Activated CD8-positive, alpha-beta T cell treated with anti-CD3 and anti-CD28 coated beads, Interleukin-2, amount 10 ng/mL, durations not matched to agents 7 days and 5 days (primary cell): ENCODE measurements around the gene ENTHD1. TPM values are rescaled to one million over a fixed set of nuclear protein-coding genes. Genes with fewer than 3 reads are reported as not detected.
A peak's percentile ranks its signal among the peaks of the same experiment; 100 is the strongest.
"Not testable (repeated sequence)": the region's sequence is repeated elsewhere in the genome, so short reads cannot be mapped to it uniquely, and the experiment has no call there.

Experiments
- ATAC-seq: fragments of 150-1000 bp; cut with Tn5 transposase; one replicate; pipeline ENCODE4 v1.10.0; 2021; ENCODE audit warnings: moderate library complexity
- CTCF ChIA-PET: fragments of 350-600 bp; sonication (Branson Sonifier 250); formaldehyde crosslinking; loops from one replicate; lab custom pipeline; 2021; ENCODE audit warnings: antibody characterized with exemption; lab: Charles Lee
- POLR2A ChIA-PET: fragments of 350-600 bp; sonication (Branson Sonifier 250); formaldehyde crosslinking; loops from one replicate; lab custom pipeline; 2021; ENCODE audit warnings: antibody characterized with exemption; lab: Charles Lee
- DNase-seq: peaks from one replicate; pipeline ENCODE4 v3.0.0-alpha.2; 2020
- H3K27ac Mint-ChIP-seq: one replicate; pipeline ENCODE4 v1.8.0; 2021; ENCODE audit warnings: mild to moderate bottlenecking, mixed read lengths
- H3K27me3 Mint-ChIP-seq: one replicate; pipeline ENCODE4 v1.8.0; 2021; ENCODE audit warnings: low read depth, mixed read lengths
- H3K36me3 Mint-ChIP-seq: one replicate; pipeline ENCODE4 v1.8.0; 2021; ENCODE audit warnings: low read depth, mixed read lengths
- H3K4me1 Mint-ChIP-seq: one replicate; pipeline ENCODE4 v1.8.0; 2021; ENCODE audit warnings: low read depth, mixed read lengths
- H3K4me3 Mint-ChIP-seq: one replicate; pipeline ENCODE4 v1.8.0; 2021; ENCODE audit warnings: mild to moderate bottlenecking, mixed read lengths
- H3K9me3 Mint-ChIP-seq: one replicate; pipeline ENCODE4 v1.8.0; 2022; ENCODE audit warnings: mixed read lengths; ENCODE audit not compliant: insufficient read depth
- total RNA-seq, 2 experiments: library from RNA; stranded (reverse); gene quantifications; one replicate each; pipeline ENCODE4 v1.2.3, GENCODE V29; 2021

The ENTHD1 gene
- total RNA-seq, 2 experiments from 2014 or later = 0.11 TPM; not detected in 1

- H3K27ac Mint-ChIP-seq = peak overlapping the region; percentile 96
- no peak for ATAC-seq
- H3K4me3 Mint-ChIP-seq = peak overlapping the region; percentile 95
- ChIA-PET POLR2A (interaction anchor here (1.1 to 4.1 kb wide), 6 partner anchors 9 to 49 kb away, joined by 3 to 43 read pairs (median 12); no protein-coding TSS in a partner anchor), CTCF (interaction anchor here (0.6 to 2.5 kb wide), 4 partner anchors 9 to 31 kb away, joined by 3 to 15 read pairs (median 5); no protein-coding TSS in a partner anchor)
- H3K36me3 Mint-ChIP-seq = peaks cover 54% of the 10 kb centered on the region
- no peak for DNase-seq
- no peaks in the 10 kb centered on the region for H3K27me3 Mint-ChIP-seq
- peaks cover 20% of the 10 kb centered on the region for H3K4me1 Mint-ChIP-seq
- no peaks in the 10 kb centered on the region for H3K9me3 Mint-ChIP-seq
Observed at GRCh38 chr22:39901565-39902146, 8.1 kb upstream of the ENTHD1 start.

DNA sequence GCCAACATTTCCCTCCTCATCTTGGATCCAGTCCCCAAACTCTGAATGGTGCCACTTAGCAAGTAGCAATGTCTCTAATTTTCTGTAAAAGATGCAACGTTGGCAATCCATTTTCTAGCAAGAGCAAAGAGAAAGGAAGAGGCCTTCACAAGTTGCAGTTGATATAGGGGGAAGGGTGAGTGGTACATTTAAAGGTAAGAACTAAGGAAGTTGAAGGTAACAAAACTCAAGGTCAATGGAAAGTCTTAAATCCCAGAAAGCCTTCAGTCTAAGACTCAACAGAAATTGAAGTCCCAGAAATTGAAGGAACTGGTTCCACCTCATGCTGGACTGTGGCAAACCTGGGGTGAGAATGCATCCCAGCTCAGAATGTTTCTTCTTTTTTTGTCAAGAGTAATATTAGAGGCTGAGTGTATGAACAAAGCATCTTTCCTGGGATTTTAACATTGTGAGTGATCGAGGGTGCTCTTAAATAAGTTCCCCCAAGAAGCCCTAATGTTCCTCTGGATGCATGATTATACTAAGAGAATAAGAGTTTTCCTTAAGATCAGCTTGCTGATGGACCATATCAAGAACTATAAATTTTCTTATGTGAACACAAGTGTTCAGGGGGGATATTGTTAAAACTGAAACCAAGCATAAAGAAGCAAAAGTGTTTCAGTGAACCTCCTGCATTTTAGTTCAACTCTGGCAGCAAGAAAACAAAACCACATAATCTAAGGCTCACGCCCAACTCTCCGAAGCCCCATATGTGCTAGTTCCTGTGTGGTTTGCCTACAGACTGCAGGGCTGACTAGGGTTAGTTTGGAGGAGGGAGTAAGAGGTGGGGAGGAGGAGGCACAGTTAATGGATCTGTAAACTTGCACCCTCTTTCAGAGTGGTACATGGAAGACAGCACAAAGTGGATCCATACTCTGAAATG, 7.0 kb upstream of the ENTHD1 start, which contains the start of gene GRAP2:
TSS of gene GRAP2 (plus strand) at position 779 of the 922 bp plus-strand sequence. CDS start 46,023 bp downstream, outside the sequence.
- DNase-seq = peak; percentile 90
- no peaks in the 10 kb centered on the region for H3K27me3 Mint-ChIP-seq
- H3K9me3 Mint-ChIP-seq = no peaks in the 10 kb centered on the region
- H3K27ac Mint-ChIP-seq = peak within 1 kb of the TSS; percentile 96
- peak; percentile 95 for ATAC-seq
- peak within 1 kb of the TSS; percentile 95 for H3K4me3 Mint-ChIP-seq
- ChIA-PET POLR2A (interaction anchor here (0.7 to 4.1 kb wide), 11 partner anchors 8 to 144 kb away, joined by 3 to 43 read pairs (median 7); no protein-coding TSS in a partner anchor), CTCF (interaction anchor here (0.7 to 2.5 kb wide), 6 partner anchors 8 to 32 kb away, joined by 3 to 15 read pairs (median 6); no protein-coding TSS in a partner anchor)
- H3K36me3 Mint-ChIP-seq = peaks cover 45% of the 10 kb centered on the region
- peaks cover 17% of the 10 kb centered on the region for H3K4me1 Mint-ChIP-seq

DNA sequence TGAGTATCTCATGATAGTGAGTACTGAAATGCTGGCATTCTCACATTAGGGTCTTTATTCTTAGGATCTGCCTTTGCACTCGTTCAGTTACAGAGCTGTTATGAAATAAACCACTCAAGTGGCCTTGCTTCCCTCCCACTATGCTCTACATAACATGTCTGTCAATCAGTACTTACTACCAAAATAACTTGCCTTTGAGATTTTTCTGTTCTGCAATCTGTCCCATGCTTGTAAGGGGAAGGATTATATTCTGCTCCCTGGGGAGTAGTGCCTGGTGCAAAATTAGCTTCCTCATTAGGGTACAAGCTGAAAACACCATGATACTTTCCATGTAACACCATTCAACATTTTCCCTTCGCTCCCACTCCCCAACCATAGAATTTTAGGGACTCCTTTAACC, 5.4 kb upstream of the ENTHD1 start:
- POLR2A ChIA-PET = interaction anchor here (1.0 to 4.1 kb wide), 5 partner anchors 10 to 379 kb away, joined by 3 to 43 read pairs (median 4); no protein-coding TSS in a partner anchor
- H3K27me3 Mint-ChIP-seq = no peaks in the 10 kb centered on the region
- peak overlapping the region; percentile 95 for H3K4me3 Mint-ChIP-seq

DNA sequence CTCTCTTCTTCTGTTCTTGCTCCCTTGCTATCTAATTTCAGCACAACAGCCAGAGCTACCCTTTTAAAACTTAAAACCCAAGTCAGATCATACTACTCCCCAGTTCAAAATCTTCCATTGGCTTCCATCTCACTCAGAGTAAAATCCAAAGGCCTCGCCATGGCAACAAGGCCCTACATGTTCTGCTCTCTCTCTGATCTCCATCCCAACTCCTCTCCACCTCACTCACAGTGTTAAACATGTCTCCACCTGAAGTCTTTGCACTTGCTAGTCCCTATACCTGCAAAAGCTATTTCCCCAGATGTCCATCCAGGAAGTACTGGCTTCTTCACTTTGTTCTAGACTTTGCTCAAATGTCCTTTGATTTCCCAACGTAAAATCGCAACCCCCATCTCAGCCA, 4.3 kb upstream of the ENTHD1 start:
- H3K4me3 Mint-ChIP-seq = no peak overlapping the region
- H3K4me1 Mint-ChIP-seq = peaks cover 14% of the 10 kb centered on the region
- no peaks in the 10 kb centered on the region for H3K27me3 Mint-ChIP-seq
- ChIA-PET POLR2A (interaction anchor here (0.8 to 2.5 kb wide), 5 partner anchors 13 to 378 kb away, joined by 3 to 10 read pairs (median 5); no protein-coding TSS in a partner anchor), CTCF (interaction anchor here (1.2 to 3.0 kb wide), 12 partner anchors 8 to 363 kb away, joined by 3 to 20 read pairs (median 6); no protein-coding TSS in a partner anchor)
- ATAC-seq (no peak), DNase-seq (no peak)
- H3K9me3 Mint-ChIP-seq = no peaks in the 10 kb centered on the region
- H3K27ac Mint-ChIP-seq = no peak overlapping the region
- H3K36me3 Mint-ChIP-seq = peaks cover 18% of the 10 kb centered on the region

More for the DNA sequence above, 5.4 kb upstream of the ENTHD1 start:
- H3K36me3 Mint-ChIP-seq = peaks cover 29% of the 10 kb centered on the region
- peaks cover 14% of the 10 kb centered on the region for H3K4me1 Mint-ChIP-seq
- H3K9me3 Mint-ChIP-seq = no peaks in the 10 kb centered on the region
- DNase-seq = no peak
- H3K27ac Mint-ChIP-seq = peak overlapping the region; percentile 73
- CTCF ChIA-PET = interaction anchor here (0.8 to 2.5 kb wide), 6 partner anchors 10 to 41 kb away, joined by 3 to 15 read pairs (median 4); no protein-coding TSS in a partner anchor
- ATAC-seq = no peak

DNA sequence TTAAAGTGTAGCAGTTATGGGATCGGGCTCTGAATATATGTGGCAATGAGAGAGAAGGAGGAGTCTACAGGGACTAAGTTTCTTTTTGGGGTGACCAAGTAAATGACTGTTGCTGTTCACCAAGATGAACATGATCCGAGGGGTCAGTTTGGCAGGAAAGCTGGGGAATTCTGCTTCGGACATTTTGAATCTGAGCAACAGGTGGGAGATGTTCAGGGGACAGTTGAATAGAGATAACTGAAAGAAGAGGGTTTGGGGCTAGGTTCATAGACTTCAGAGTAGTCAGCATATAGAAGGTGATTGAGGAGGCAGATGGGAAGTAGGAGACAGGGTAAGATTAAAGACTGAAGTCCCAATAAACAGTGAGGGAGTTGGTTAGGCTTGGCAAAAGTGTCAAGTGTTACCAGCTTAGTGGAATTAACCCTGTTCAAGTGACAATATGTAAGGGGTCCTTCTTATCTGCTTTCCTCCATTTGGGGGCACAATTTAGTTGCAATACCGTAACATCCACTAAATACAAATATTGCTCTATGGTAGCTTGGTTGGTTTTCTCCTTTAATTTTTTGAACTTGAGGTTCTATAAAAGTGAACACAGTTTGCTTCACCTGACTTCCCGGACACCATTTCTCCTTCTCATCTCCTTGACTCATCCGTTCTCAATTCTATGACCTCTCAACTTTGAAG, 2.9 kb upstream of the ENTHD1 start:
- Mint-ChIP-seq H3K4me3 (no peak overlapping the region), H3K36me3 (peaks cover 6% of the 10 kb centered on the region), H3K27ac (no peak overlapping the region), H3K4me1 (peaks cover 23% of the 10 kb centered on the region), H3K9me3 (no peaks in the 10 kb centered on the region), H3K27me3 (no peaks in the 10 kb centered on the region)
- no peak for ATAC-seq
- CTCF ChIA-PET = interaction anchor here (0.7 to 3.0 kb wide), 20 partner anchors 9 to 377 kb away, joined by 3 to 20 read pairs (median 5); partner anchors contain the start of gene ATF4
- POLR2A ChIA-PET = interaction anchor here (0.6 to 2.5 kb wide), 7 partner anchors 11 to 148 kb away, joined by 3 to 10 read pairs (median 5); no protein-coding TSS in a partner anchor
- no peak for DNase-seq

GRCh38 chr22:39895682-39896081, 2.1 kb upstream of the ENTHD1 start:
- no peaks in the 10 kb centered on the region for H3K27me3 Mint-ChIP-seq

DNA sequence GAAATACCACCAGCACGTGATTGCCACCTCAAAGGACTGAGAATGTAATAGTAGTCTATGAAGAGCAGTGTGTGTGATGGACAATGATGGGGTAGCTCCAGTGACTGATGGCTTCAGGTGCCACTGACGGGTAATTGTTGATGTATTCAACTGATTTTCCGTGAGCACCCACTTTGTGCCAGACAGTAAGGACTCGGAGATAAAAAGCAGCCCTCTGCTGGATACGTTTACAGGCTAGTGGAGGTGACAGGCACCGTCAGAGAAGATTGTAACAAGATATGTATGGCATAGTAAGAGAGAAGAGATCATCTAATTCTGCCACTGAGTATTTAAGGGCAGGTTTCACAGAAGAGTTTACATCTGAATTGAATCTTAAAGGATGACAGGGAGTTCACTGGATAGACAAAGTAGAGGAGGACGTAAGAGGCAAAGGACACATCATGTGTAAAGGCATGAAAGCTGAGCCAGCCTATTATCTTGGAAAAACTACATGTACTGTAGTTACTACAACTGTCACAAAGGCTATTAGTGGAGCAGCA, 1.1 kb upstream of the ENTHD1 start:
- POLR2A ChIA-PET = no interaction called here
- H3K9me3 Mint-ChIP-seq = no peaks in the 10 kb centered on the region
- no peak for ATAC-seq

More at GRCh38 chr22:39895682-39896081, 2.1 kb upstream of the ENTHD1 start:
- ATAC-seq (no peak), DNase-seq (no peak)
- Mint-ChIP-seq H3K27ac (no peak overlapping the region), H3K9me3 (no peaks in the 10 kb centered on the region), H3K4me3 (no peak overlapping the region), H3K36me3 (peaks cover 4% of the 10 kb centered on the region), H3K4me1 (peaks cover 23% of the 10 kb centered on the region)
- CTCF ChIA-PET = interaction anchor here (0.6 to 3.0 kb wide), 8 partner anchors 10 to 376 kb away, joined by 3 to 20 read pairs (median 4); partner anchors contain the start of gene ATF4
- POLR2A ChIA-PET = interaction anchor here (1.0 to 2.5 kb wide), 2 partner anchors 25 to 148 kb away, joined by 5 to 10 read pairs; no protein-coding TSS in a partner anchor

DNA sequence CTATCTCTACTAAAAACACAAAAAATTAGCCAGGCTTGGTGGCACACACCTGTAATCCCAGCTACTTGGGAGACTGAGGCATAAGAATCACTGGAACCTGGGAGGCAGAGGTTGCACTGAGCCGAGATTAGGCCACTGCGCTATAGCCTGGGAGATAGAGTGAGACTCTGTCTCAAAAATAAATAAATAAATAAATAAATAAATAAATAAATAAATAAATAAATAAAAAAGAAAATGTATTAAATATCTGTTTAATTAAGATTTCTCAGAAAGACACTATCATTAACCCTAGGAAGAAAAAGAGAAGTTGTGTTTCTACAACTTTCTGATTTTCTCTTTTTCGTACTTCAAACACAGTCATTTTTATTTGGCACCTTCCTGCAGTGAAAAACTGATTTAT, 3.6 kb downstream of the ENTHD1 start:
- H3K9me3 Mint-ChIP-seq, CTCF ChIA-PET, H3K4me3 Mint-ChIP-seq, H3K4me1 Mint-ChIP-seq, ATAC-seq, H3K27ac Mint-ChIP-seq, H3K36me3 Mint-ChIP-seq, DNase-seq: not testable (repeated sequence)
- H3K27me3 Mint-ChIP-seq = peaks cover 14% of the 10 kb centered on the region
- POLR2A ChIA-PET = interaction anchor here (1.6 kb wide), 1 partner anchor 244 kb away, joined by 4 read pairs; no protein-coding TSS in a partner anchor

More for the DNA sequence above, 1.1 kb upstream of the ENTHD1 start:
- Mint-ChIP-seq H3K4me3 (no peak overlapping the region), H3K27me3 (no peaks in the 10 kb centered on the region), H3K36me3 (peaks cover 2% of the 10 kb centered on the region), H3K4me1 (peaks cover 18% of the 10 kb centered on the region), H3K27ac (no peak overlapping the region)
- CTCF ChIA-PET = interaction anchor here (1.9 kb wide), 1 partner anchor 9 kb away, joined by 5 read pairs; no protein-coding TSS in a partner anchor
- no peak for DNase-seq

DNA sequence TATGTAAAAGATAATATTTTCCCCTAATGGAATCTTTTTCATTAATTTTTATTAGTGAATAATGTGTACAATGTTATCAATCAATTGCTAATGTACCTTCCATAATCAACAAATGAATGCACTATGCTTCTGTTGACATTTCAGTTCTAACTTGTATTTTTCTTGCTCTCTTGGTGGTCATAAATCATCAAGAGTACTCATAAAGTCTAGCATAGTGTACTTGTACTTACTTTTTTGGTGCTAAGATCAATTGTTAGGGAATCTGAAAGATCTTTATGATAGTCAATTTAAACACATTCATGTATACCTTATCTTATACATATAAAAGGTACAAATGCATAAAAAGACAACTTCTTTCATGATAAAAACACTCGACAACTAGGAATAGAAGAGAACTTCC, 10.5 kb downstream of the ENTHD1 start:
- H3K27me3 Mint-ChIP-seq = peaks cover 21% of the 10 kb centered on the region
- no peak overlapping the region for H3K4me3 Mint-ChIP-seq
- ChIA-PET CTCF (no interaction called here), POLR2A (no interaction called here)
- ATAC-seq (no peak), DNase-seq (no peak)
- no peaks in the 10 kb centered on the region for H3K9me3 Mint-ChIP-seq
- no peak overlapping the region for H3K27ac Mint-ChIP-seq
- no peaks in the 10 kb centered on the region for H3K4me1 Mint-ChIP-seq
- no peaks in the 10 kb centered on the region for H3K36me3 Mint-ChIP-seq

- ATAC-seq = no peak
- ChIA-PET CTCF (no interaction called here), POLR2A (no interaction called here)
- no peak overlapping the region for H3K27ac Mint-ChIP-seq
- H3K9me3 Mint-ChIP-seq = no peaks in the 10 kb centered on the region
- H3K4me3 Mint-ChIP-seq = no peak overlapping the region
- no peaks in the 10 kb centered on the region for H3K4me1 Mint-ChIP-seq
- no peaks in the 10 kb centered on the region for H3K36me3 Mint-ChIP-seq
- H3K27me3 Mint-ChIP-seq = peaks cover 11% of the 10 kb centered on the region
- no peak for DNase-seq
Observed at GRCh38 chr22:39880722-39881121, 12.8 kb downstream of the ENTHD1 start.
